H1 (cell line): ENCODE results near the gene ZFP57. TPM values are rescaled to one million over a fixed set of nuclear protein-coding genes. Genes with fewer than 3 reads are reported as not detected.
A peak's percentile ranks its signal among the peaks of the same experiment; 100 is the strongest.

Experiments used
- CTCF ChIA-PET: fragments of 300-600 bp; sonication (Branson Sonifier 250); formaldehyde crosslinking; loops from one replicate; lab custom pipeline; 2021; ENCODE audit not compliant: partially characterized antibody; lab: Charles Lee
- POLR2A ChIA-PET: fragments of 300-600 bp; sonication (Branson Sonifier 250); formaldehyde crosslinking; loops from one replicate; lab custom pipeline; 2021; ENCODE audit warnings: inconsistent platforms; ENCODE audit not compliant: partially characterized antibody; lab: Charles Lee
- DNase-seq, 2 experiments: peaks; one replicate each; pipeline versions ENCODE4 v3.0.0 to v3.0.0-alpha.2; 2010 to 2022; ENCODE audit warnings: low spot score in 2 of 2, low read depth in 1 of 2, mixed read lengths in 1 of 2
- FAIRE-seq: peaks from 2 replicates; lab custom pipeline; 2011; peaks lifted over from hg19 to GRCh38; lab: Jason Lieb, UNC
- H2AFZ ChIP-seq: 2 replicates; pipeline ENCODE4 v1.8.1; 2012; ENCODE audit warnings: low read length, inconsistent platforms
- H2AK5ac ChIP-seq: 2 replicates; pipeline ENCODE4 v1.6.1; 2013; ENCODE audit warnings: low read depth, low read length
- H2BK120ac ChIP-seq: replicated peaks from 2 replicates; pipeline ENCODE3; 2013; ENCODE audit warnings: low read depth, low read length, inconsistent platforms
- H2BK12ac ChIP-seq: 2 replicates; pipeline ENCODE4 v1.6.1; 2013; ENCODE audit warnings: low read depth, low read length
- H2BK15ac ChIP-seq: 2 replicates; pipeline ENCODE4 v1.6.1; 2013; ENCODE audit warnings: low read length
- H2BK20ac ChIP-seq: 2 replicates; pipeline ENCODE4 v1.6.1; 2013; ENCODE audit warnings: low read length
- H2BK5ac ChIP-seq: 2 replicates; pipeline ENCODE4 v1.6.1; 2013; ENCODE audit warnings: low read depth, low read length
- H3K14ac ChIP-seq: 2 replicates; pipeline ENCODE4 v1.6.1; 2013; ENCODE audit warnings: inconsistent platforms; ENCODE audit not compliant: insufficient read length
- H3K18ac ChIP-seq: 2 replicates; pipeline ENCODE4 v1.6.1; 2013; ENCODE audit warnings: low read length; ENCODE audit errors: extremely low read depth
- H3K23ac ChIP-seq: 2 replicates; pipeline ENCODE4 v1.6.1; 2013; ENCODE audit warnings: inconsistent platforms; ENCODE audit not compliant: insufficient read length
- H3K23me2 ChIP-seq: 2 replicates; pipeline ENCODE4 v1.6.1; 2013; ENCODE audit warnings: low read depth, low read length
- H3K27ac ChIP-seq: 2 replicates; pipeline ENCODE4 v1.6.1; 2011; ENCODE audit warnings: low read depth, low read length, inconsistent platforms
- H3K27me3 ChIP-seq, 4 experiments: replicated peaks in 1 of 4; 1 replicate in 1 of 4; 2 replicates in 3 of 4; pipeline versions ENCODE4 v1.6.1 to v1.8.1; 2011 to 2013; ENCODE audit warnings: low read length in 3 of 4, mild to moderate bottlenecking in 3 of 4, inconsistent platforms in 2 of 4, mixed read lengths in 2 of 4, moderate library complexity in 1 of 4; ENCODE audit not compliant: control insufficient read depth in 3 of 4, insufficient read depth in 3 of 4; ENCODE audit errors: extremely low read depth in 1 of 4
- H3K36me3 ChIP-seq, 4 experiments: 2 replicates each; pipeline versions ENCODE4 v1.6.1 to v1.8.1; 2011 to 2013; ENCODE audit warnings: mild to moderate bottlenecking in 4 of 4, low read length in 3 of 4, moderate library complexity in 2 of 4, control low read depth in 1 of 4, inconsistent platforms in 1 of 4; ENCODE audit not compliant: insufficient read depth in 4 of 4, control insufficient read depth in 2 of 4
- H3K4ac ChIP-seq: replicated peaks from 2 replicates; pipeline ENCODE3; 2013; ENCODE audit warnings: low read length, low read depth, mixed read lengths, inconsistent platforms; ENCODE audit not compliant: insufficient read length
- H3K4me1 ChIP-seq, 4 experiments: replicated peaks in 1 of 4; 1 replicate in 1 of 4; 2 replicates in 3 of 4; pipeline versions ENCODE4 v1.6.1 to v1.8.1; 2011 to 2013; ENCODE audit warnings: low read length in 3 of 4, inconsistent platforms in 2 of 4, mixed read lengths in 1 of 4; ENCODE audit not compliant: insufficient read depth in 4 of 4, control insufficient read depth in 3 of 4
- H3K4me2 ChIP-seq, 2 experiments: 2 replicates each; pipeline versions ENCODE4 v1.6.1 to v1.8.1; 2011 to 2013; ENCODE audit warnings: low read depth in 2 of 2, low read length in 2 of 2, control low read depth in 1 of 2, inconsistent platforms in 1 of 2, mild to moderate bottlenecking in 1 of 2; ENCODE audit not compliant: insufficient read depth in 1 of 2
- H3K4me3 ChIP-seq, 4 experiments: fragments of 200-600, 300-600 bp in 1 of 4; sonication (generic), shearing (Covaris generic), sonication (Bioruptor Twin) in 1 of 4; 2 replicates each; pipeline versions ENCODE4 v1.5.1 to v1.8.1; 2011 to 2016; ENCODE audit warnings: low read length in 4 of 4, low read depth in 3 of 4, control low read depth in 2 of 4, inconsistent platforms in 2 of 4, mild to moderate bottlenecking in 2 of 4, mixed read lengths in 1 of 4, moderate library complexity in 1 of 4; ENCODE audit not compliant: insufficient read depth in 2 of 4; ENCODE audit errors: extremely low read depth in 1 of 4
- H3K56ac ChIP-seq: replicated peaks from 2 replicates; pipeline ENCODE3; 2013; ENCODE audit warnings: low read depth, mild to moderate bottlenecking, mixed read lengths, low read length, inconsistent platforms; ENCODE audit not compliant: insufficient read length
- H3K79me1 ChIP-seq: 2 replicates; pipeline ENCODE4 v1.6.1; 2013; ENCODE audit warnings: low read depth, low read length, control low read depth
- H3K79me2 ChIP-seq, 2 experiments: 2 replicates each; pipeline versions ENCODE4 v1.6.1 to v1.8.1; 2012 to 2013; ENCODE audit warnings: low read length in 2 of 2, mild to moderate bottlenecking in 2 of 2, inconsistent platforms in 1 of 2; ENCODE audit not compliant: insufficient read depth in 2 of 2, control insufficient read depth in 1 of 2
- H3K9ac ChIP-seq, 4 experiments: replicated peaks in 1 of 4; 1 replicate in 1 of 4; 2 replicates in 3 of 4; pipeline versions ENCODE4 v1.6.1 to v1.8.1; 2011 to 2013; ENCODE audit warnings: low read depth in 3 of 4, low read length in 3 of 4, control low read depth in 2 of 4, mild to moderate bottlenecking in 2 of 4, moderate library complexity in 2 of 4, inconsistent platforms in 1 of 4; ENCODE audit errors: extremely low read depth in 1 of 4
- H3K9me3 ChIP-seq, 2 experiments: 2 replicates each; pipeline versions ENCODE4 v1.6.1 to v1.8.1; 2012 to 2013; ENCODE audit warnings: mild to moderate bottlenecking in 2 of 2, moderate library complexity in 2 of 2, control low read depth in 1 of 2, inconsistent platforms in 1 of 2, low read depth in 1 of 2, low read length in 1 of 2, mixed read lengths in 1 of 2; ENCODE audit not compliant: insufficient read depth in 2 of 2
- H4K20me1 ChIP-seq, 2 experiments: replicated peaks in 1 of 2; 2 replicates each; pipeline versions ENCODE3 to v1.8.1; 2011 to 2013; ENCODE audit warnings: inconsistent platforms in 2 of 2, low read length in 2 of 2, mild to moderate bottlenecking in 1 of 2; ENCODE audit not compliant: insufficient read depth in 2 of 2, control insufficient read depth in 1 of 2
- H4K5ac ChIP-seq: 2 replicates; pipeline ENCODE4 v1.6.1; 2013; ENCODE audit warnings: low read length, low read depth, mixed read lengths, inconsistent platforms; ENCODE audit not compliant: insufficient read length
- H4K8ac ChIP-seq: 2 replicates; pipeline ENCODE4 v1.8.0; 2013; ENCODE audit warnings: mild to moderate bottlenecking, moderate library complexity, low read length, inconsistent platforms; ENCODE audit not compliant: insufficient read depth; ENCODE audit errors: extremely low read depth
- H4K91ac ChIP-seq: replicated peaks from 2 replicates; pipeline ENCODE3; 2013; ENCODE audit warnings: low read length, mixed read lengths, inconsistent platforms; ENCODE audit not compliant: insufficient read length
- ASH2L ChIP-seq: fragments of 200-600, 300-600 bp; sonication (generic); IDR thresholded peaks from one replicate; pipeline ENCODE4 v1.7.1; 2017; ENCODE audit warnings: low read length
- CREB1 ChIP-seq: IDR thresholded peaks from 2 replicates; pipeline ENCODE4 v1.6.1; 2012; ENCODE audit warnings: inconsistent platforms
- HDAC2 ChIP-seq, 2 experiments: fragments of 300-600 bp in 1 of 2; sonication (generic) in 1 of 2; IDR thresholded peaks; 2 replicates each; pipeline ENCODE4 v1.6.1; 2011 to 2012; ENCODE audit warnings: low read depth in 2 of 2, low read length in 2 of 2, mild to moderate bottlenecking in 2 of 2, moderate library complexity in 2 of 2, borderline replicate concordance in 1 of 2, inconsistent platforms in 1 of 2
- HDAC6 ChIP-seq: IDR thresholded peaks from one replicate; pipeline ENCODE4 v1.7.1; 2012; ENCODE audit warnings: low read depth, mild to moderate bottlenecking, inconsistent platforms, low read length, moderate library complexity
- KDM4A ChIP-seq: IDR thresholded peaks from one replicate; pipeline ENCODE4 v1.7.1; 2012; ENCODE audit warnings: low read depth, mild to moderate bottlenecking, moderate library complexity, low read length, inconsistent platforms; ENCODE audit not compliant: severe bottlenecking
- NRF1 ChIP-seq: IDR thresholded peaks from 2 replicates; pipeline ENCODE4 v1.6.1; 2011; ENCODE audit warnings: mild to moderate bottlenecking, low read depth, low read length, improper control_type of control experiment
- PHF8 ChIP-seq: fragments of 200-600 bp; sonication (generic); conservative IDR thresholded peaks from 2 replicates; pipeline ENCODE4 v1.7.1; 2012; ENCODE audit warnings: low read depth, mild to moderate bottlenecking, inconsistent platforms, low read length, moderate library complexity
- POLR2A ChIP-seq, 2 experiments: IDR thresholded peaks; 1 replicate in 1 of 2; 2 replicates in 1 of 2; pipeline ENCODE4 v1.6.1; 2011; ENCODE audit warnings: low read depth in 2 of 2, low read length in 2 of 2, mild to moderate bottlenecking in 2 of 2; ENCODE audit errors: control extremely low read depth in 1 of 2
- POLR2AphosphoS5 ChIP-seq: IDR thresholded peaks from 2 replicates; pipeline ENCODE4 v1.6.1; 2011; ENCODE audit warnings: low read depth, low read length
- SIN3A ChIP-seq, 2 experiments: IDR thresholded peaks in 1 of 2; conservative IDR thresholded peaks in 1 of 2; 2 replicates each; pipeline ENCODE4 v1.6.1; 2011 to 2012; ENCODE audit warnings: low read length in 2 of 2, improper control_type of control experiment in 1 of 2, low read depth in 1 of 2, mild to moderate bottlenecking in 1 of 2
- SIRT6 ChIP-seq: IDR thresholded peaks from one replicate; pipeline ENCODE4 v1.7.1; 2012; ENCODE audit warnings: low read length, inconsistent platforms
- WGBS, 2 experiments: shearing (Covaris generic) in 1 of 2; methylation state at CpG; one replicate each; pipeline versions ENCODE4 v1.1.6 to v1.1.7; 2013 to 2015; ENCODE audit warnings: low lambda C conversion rate in 2 of 2, mixed read lengths in 2 of 2, inconsistent platforms in 1 of 2, low coverage in 1 of 2, missing lambda C conversion rate in 1 of 2; ENCODE audit not compliant: insufficient replicate concordance in 2 of 2, insufficient coverage in 1 of 2, insufficient read length in 1 of 2; ENCODE audit errors: extremely low coverage in 1 of 2, missing lambda C conversion rate in 1 of 2; 5-methylcytosine and 5-hydroxymethylcytosine counted together
- polyA plus RNA-seq, 7 experiments: library from polyadenylated mRNA; depleted of rRNA in 3 of 7; stranded (reverse) in 5 of 7; unstranded in 2 of 7; fragments of >200 nt in 5 of 7; fragments of 200-250 nt in 2 of 7; gene quantifications; 1 replicate in 5 of 7; 2 replicates in 1 of 7; 4 replicates in 1 of 7; pipeline versions ENCODE4 v1.2.1 to v1.2.3, GENCODE V29; 2011 to 2013; ENCODE audit warnings: missing spikeins in 2 of 7, mixed read lengths in 2 of 7
- total RNA-seq: library from RNA; stranded (reverse); fragmentation: NEBNext Ultra II Directional; extraction: Animal tissue kit (Norgen Biotek cat#: 25700); gene quantifications from 2 replicates; pipeline ENCODE4 v1.2.1, GENCODE V29; 2021
- TF ChIP-seq, protein P1 (sequence below): IDR thresholded peaks from 2 replicates; pipeline ENCODE4 v1.6.1; 2012; ENCODE audit warnings: inconsistent platforms

ZFP57 gene
- total and polyA plus RNA-seq, 2 of the 8 experiments (the other 6 are each of a cell fraction or from before 2014, with no cell fraction given), result 0.85 to 1.2 TPM

DNA sequence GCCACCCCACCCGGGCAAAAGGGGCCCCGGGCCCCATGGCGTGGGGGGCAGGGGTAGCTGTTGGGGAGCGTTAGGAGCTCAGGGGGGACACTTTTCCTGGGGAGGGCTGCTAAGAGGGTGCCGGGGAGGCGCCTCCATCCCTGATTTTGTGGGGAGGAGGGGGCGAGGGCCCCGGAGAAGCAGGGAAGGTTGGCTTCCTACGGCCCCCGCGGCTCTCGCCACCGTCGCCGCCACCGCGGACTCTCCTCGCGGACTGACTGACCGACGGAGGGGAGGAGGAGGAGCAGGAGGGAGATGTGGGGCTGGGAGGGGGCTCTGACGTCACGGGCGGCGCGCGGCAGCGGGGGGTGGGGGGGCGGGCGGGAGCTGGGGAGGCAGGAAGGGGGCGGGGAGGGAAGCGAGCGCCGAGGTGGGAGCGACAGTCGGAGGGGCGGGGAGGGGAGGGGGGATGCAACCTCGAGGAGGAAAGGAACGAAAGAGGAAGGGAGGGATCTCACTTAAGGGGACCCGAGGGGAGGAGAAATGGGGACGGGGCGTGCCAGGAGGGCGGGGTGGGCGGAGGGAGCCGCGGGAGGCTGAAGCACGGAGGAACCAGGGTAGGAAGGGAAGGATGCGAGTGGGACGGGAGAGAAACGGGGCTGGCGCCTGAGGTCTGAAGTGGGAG is 53.1 kb downstream of the ZFP57 start:
- peak overlapping the region; percentile 3 for H3K4ac ChIP-seq
- FAIRE-seq (no peak), DNase-seq (peak; percentile 81 to 85)
- H2AK5ac ChIP-seq, result no peak overlapping the region
- H3K9me3 ChIP-seq, result no peaks in the 10 kb centered on the region
- H2BK15ac ChIP-seq, result peak overlapping the region; percentile 92; the same call in 1 of the 2 replicates
- peaks cover 43% of the 10 kb centered on the region for H3K23me2 ChIP-seq
- peaks cover 0 to 15% of the 10 kb centered on the region in 2 experiments for H4K20me1 ChIP-seq
- H4K91ac ChIP-seq, result peak overlapping the region; percentile 90
- H3K27ac ChIP-seq, result peak overlapping the region; percentile 24
- peak overlapping the region; percentile 79 to 93 for H3K4me2 ChIP-seq
- peak overlapping the region; percentile 88 for H4K8ac ChIP-seq
- no peaks in the 10 kb centered on the region for H3K27me3 ChIP-seq
- H2BK20ac ChIP-seq, result peak overlapping the region; percentile 80
- H3K79me2 ChIP-seq, result peaks cover 13 to 68% of the 10 kb centered on the region in 2 experiments
- peak overlapping the region; percentile 50 to 65 (median 65) for H3K9ac ChIP-seq
- H3K4me1 ChIP-seq, result peaks cover 6 to 52% (median 37%) of the 10 kb centered on the region in 4 experiments
- peak overlapping the region; percentile 44; the same call in 1 of the 2 replicates for H2BK12ac ChIP-seq
- no peak overlapping the region for H3K23ac ChIP-seq
- peak overlapping the region; percentile 90 for H2BK5ac ChIP-seq
- H3K56ac ChIP-seq, result peak overlapping the region; percentile 78
- WGBS, 2 experiments, result 2% methylated on average over 19 of the region's 51 CpGs; no CpG with 5 or more reads in 1 of the 2 experiments
- H2BK120ac ChIP-seq, result peak overlapping the region; percentile 37
- peak overlapping the region; percentile 61 to 92 (median 70) for H3K4me3 ChIP-seq
- H3K14ac ChIP-seq, result no peak overlapping the region
- H3K36me3 ChIP-seq, result peaks cover 6 to 13% (median 9%) of the 10 kb centered on the region in 4 experiments; a peak in 6 of 8 replicates
- peak overlapping the region; percentile 98 for H3K18ac ChIP-seq
- H3K79me1 ChIP-seq, result peaks cover 10% of the 10 kb centered on the region
- POLR2A ChIA-PET, result interaction anchor here (0.5 to 5.3 kb wide), 11 partner anchors 8 to 233 kb away, joined by 3 to 33 read pairs (median 5); no protein-coding TSS in a partner anchor
- CTCF ChIA-PET, result interaction anchor here (0.9 to 33.1 kb wide), 6 partner anchors 10 to 252 kb away, joined by 3 to 658 read pairs (median 6); partner anchors contain the start of gene MOG
- 0 out of 2 replicates have a peak overlapping the region, but pooled peaks have one; percentile 28 for H2AFZ ChIP-seq
- H4K5ac ChIP-seq, result peak overlapping the region; percentile 96
- TF ChIP-seq ASH2L, result peak; percentile 68
- TF ChIP-seq, protein P1, sequence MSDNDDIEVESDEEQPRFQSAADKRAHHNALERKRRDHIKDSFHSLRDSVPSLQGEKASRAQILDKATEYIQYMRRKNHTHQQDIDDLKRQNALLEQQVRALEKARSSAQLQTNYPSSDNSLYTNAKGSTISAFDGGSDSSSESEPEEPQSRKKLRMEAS, result no peak
- TF ChIP-seq POLR2AphosphoS5, result peak; percentile 81
- TF ChIP-seq KDM4A, result no peak
- TF ChIP-seq PHF8, result peak; percentile 78
- no peak for TF ChIP-seq SIRT6
- no peak for TF ChIP-seq HDAC2 (IDR thresholded peaks at IDR 0.05; ENCODE audit: borderline replicate concordance in 1 of 2, low read depth in 2 of 2, low read length in 2 of 2)
- TF ChIP-seq POLR2A (IDR thresholded peaks at IDR 0.05; ENCODE audit: control extremely low read depth in 1 of 2, low read depth in 2 of 2, low read length in 2 of 2), result peak; percentile 75 to 89
- TF ChIP-seq HDAC6, result no peak
- TF ChIP-seq CREB1, result peak; percentile 74; the same call in 1 of the 2 replicates
- no peak for TF ChIP-seq NRF1
- TF ChIP-seq SIN3A (conservative IDR thresholded peaks at IDR 0.05 in 1 of 2, IDR thresholded peaks at IDR 0.05 in 1 of 2; ENCODE audit: low read depth in 1 of 2, low read length in 2 of 2), result peak in 1 of 2 experiments; percentile 29; a peak in 1 of 4 replicates
